HEK293 (cell line): ENCODE results near the gene LRRC8E.

ENCODE experiments used
- FEZF1 ChIP-seq: fragments of 450-650 bp; formaldehyde crosslinking; IDR thresholded peaks from 2 replicates; pipeline ENCODE4 v1.5.1; 2016; ENCODE audit warnings: missing biosample characterization, missing genetic modification characterization
- HIC1 ChIP-seq: fragments of 450-650 bp; formaldehyde crosslinking; IDR thresholded peaks from 2 replicates; pipeline ENCODE4 v1.5.1; 2016; ENCODE audit warnings: missing biosample characterization, missing genetic modification characterization
- KLF1 ChIP-seq: fragments of 450-650 bp; formaldehyde crosslinking; IDR thresholded peaks from 2 replicates; pipeline ENCODE4 v1.5.1; 2016; ENCODE audit warnings: missing biosample characterization, missing genetic modification characterization
- KLF9 ChIP-seq: fragments of 450-650 bp; formaldehyde crosslinking; IDR thresholded peaks from 2 replicates; pipeline ENCODE4 v1.5.1; 2016; ENCODE audit warnings: missing biosample characterization, missing genetic modification characterization, low read depth
- SCRT1 ChIP-seq: fragments of 450-650 bp; formaldehyde crosslinking; IDR thresholded peaks from 2 replicates; pipeline ENCODE4 v1.5.1; 2016; ENCODE audit warnings: missing biosample characterization, missing genetic modification characterization, borderline replicate concordance
- SCRT2 ChIP-seq: fragments of 450-650 bp; formaldehyde crosslinking; IDR thresholded peaks from 2 replicates; pipeline ENCODE4 v1.5.1; 2016; ENCODE audit warnings: missing biosample characterization, missing genetic modification characterization
- YY2 ChIP-seq: fragments of 450-650 bp; formaldehyde crosslinking; IDR thresholded peaks from 2 replicates; pipeline ENCODE4 v1.5.1; 2016; ENCODE audit warnings: missing biosample characterization, missing genetic modification characterization
- ZBTB20 ChIP-seq: fragments of 450-650 bp; formaldehyde crosslinking; IDR thresholded peaks from 2 replicates; pipeline ENCODE4 v1.5.1; 2016; ENCODE audit warnings: missing biosample characterization, missing genetic modification characterization
- ZBTB48 ChIP-seq: fragments of 450-650 bp; formaldehyde crosslinking; IDR thresholded peaks from 2 replicates; pipeline ENCODE4 v1.5.1; 2016; ENCODE audit warnings: missing biosample characterization, missing genetic modification characterization
- ZFP37 ChIP-seq: fragments of 450-650 bp; formaldehyde crosslinking; IDR thresholded peaks from 2 replicates; pipeline ENCODE4 v1.5.1; 2016; ENCODE audit warnings: missing biosample characterization, missing genetic modification characterization
- ZNF10 ChIP-seq: fragments of 450-650 bp; formaldehyde crosslinking; IDR thresholded peaks from 2 replicates; pipeline ENCODE4 v1.5.1; 2017; ENCODE audit warnings: missing biosample characterization, missing genetic modification characterization
- ZNF155 ChIP-seq: fragments of 450-650 bp; formaldehyde crosslinking; IDR thresholded peaks from 2 replicates; pipeline ENCODE4 v1.5.1; 2016; ENCODE audit warnings: missing biosample characterization, missing genetic modification characterization
- ZNF16 ChIP-seq: fragments of 450-650 bp; formaldehyde crosslinking; IDR thresholded peaks from 2 replicates; pipeline ENCODE4 v1.5.1; 2016; ENCODE audit warnings: low read depth, missing biosample characterization, missing genetic modification characterization
- ZNF202 ChIP-seq: fragments of 450-650 bp; formaldehyde crosslinking; IDR thresholded peaks from 2 replicates; pipeline ENCODE4 v1.5.1; 2016; ENCODE audit warnings: missing biosample characterization, missing genetic modification characterization, borderline replicate concordance
- ZNF214 ChIP-seq: fragments of 450-650 bp; formaldehyde crosslinking; IDR thresholded peaks from 2 replicates; pipeline ENCODE4 v1.5.1; 2017; ENCODE audit warnings: missing biosample characterization, mild to moderate bottlenecking, missing genetic modification characterization, borderline replicate concordance
- ZNF23 ChIP-seq: fragments of 450-650 bp; formaldehyde crosslinking; IDR thresholded peaks from 2 replicates; pipeline ENCODE4 v1.5.1; 2016; ENCODE audit warnings: missing biosample characterization, missing genetic modification characterization, borderline replicate concordance
- ZNF366 ChIP-seq: fragments of 450-650 bp; formaldehyde crosslinking; conservative IDR thresholded peaks from 2 replicates; pipeline ENCODE4 v1.5.1; 2016; ENCODE audit warnings: missing biosample characterization, missing genetic modification characterization
- ZNF37A ChIP-seq: fragments of 450-650 bp; IDR thresholded peaks from 2 replicates; pipeline ENCODE4 v1.5.1; 2018; ENCODE audit warnings: missing biosample characterization, missing genetic modification characterization
- ZNF48 ChIP-seq: fragments of 450-650 bp; formaldehyde crosslinking; IDR thresholded peaks from 2 replicates; pipeline ENCODE4 v1.5.1; 2016; ENCODE audit warnings: missing biosample characterization, missing genetic modification characterization
- ZNF501 ChIP-seq: fragments of 450-650 bp; formaldehyde crosslinking; IDR thresholded peaks from 2 replicates; pipeline ENCODE4 v1.5.1; 2016; ENCODE audit warnings: missing biosample characterization, missing genetic modification characterization
- ZNF514 ChIP-seq: fragments of 450-650 bp; formaldehyde crosslinking; IDR thresholded peaks from 2 replicates; pipeline ENCODE4 v1.5.1; 2016; ENCODE audit warnings: missing biosample characterization, missing genetic modification characterization
- ZNF544 ChIP-seq: fragments of 450-650 bp; formaldehyde crosslinking; IDR thresholded peaks from 2 replicates; pipeline ENCODE4 v1.5.0; 2017; ENCODE audit warnings: missing biosample characterization, missing genetic modification characterization
- ZNF555 ChIP-seq: fragments of 450-650 bp; formaldehyde crosslinking; conservative IDR thresholded peaks from 2 replicates; pipeline ENCODE4 v1.5.1; 2017; ENCODE audit warnings: missing biosample characterization, mild to moderate bottlenecking, missing genetic modification characterization, inconsistent platforms
- ZNF561 ChIP-seq: fragments of 450-650 bp; IDR thresholded peaks from 2 replicates; pipeline ENCODE4 v1.5.1; 2018; ENCODE audit warnings: missing biosample characterization, missing genetic modification characterization, borderline replicate concordance
- ZNF747 ChIP-seq: fragments of 450-650 bp; formaldehyde crosslinking; IDR thresholded peaks from 2 replicates; pipeline ENCODE4 v1.5.1; 2016; ENCODE audit warnings: missing biosample characterization, missing genetic modification characterization
- ZNF777 ChIP-seq: fragments of 450-650 bp; formaldehyde crosslinking; IDR thresholded peaks from 2 replicates; pipeline ENCODE4 v1.5.1; 2017; ENCODE audit warnings: missing biosample characterization, missing genetic modification characterization, borderline replicate concordance
- ZSCAN16 ChIP-seq: fragments of 450-650 bp; formaldehyde crosslinking; IDR thresholded peaks from 2 replicates; pipeline ENCODE4 v1.5.1; 2016; ENCODE audit warnings: missing biosample characterization, missing genetic modification characterization
- TF ChIP-seq, protein P1 (sequence below): fragments of 450-650 bp; formaldehyde crosslinking; IDR thresholded peaks from 2 replicates; pipeline ENCODE4 v1.5.1; 2016; ENCODE audit warnings: missing biosample characterization, missing genetic modification characterization
- TF ChIP-seq, protein P2 (sequence below): fragments of 450-650 bp; formaldehyde crosslinking; IDR thresholded peaks from 2 replicates; pipeline ENCODE4 v1.5.1; 2016; ENCODE audit warnings: missing biosample characterization, missing genetic modification characterization
- TF ChIP-seq, protein P3 (sequence below): fragments of 450-650 bp; formaldehyde crosslinking; IDR thresholded peaks from 2 replicates; pipeline ENCODE4 v1.5.1; 2016; ENCODE audit warnings: missing biosample characterization, missing genetic modification characterization

Gene LRRC8E

DNA sequence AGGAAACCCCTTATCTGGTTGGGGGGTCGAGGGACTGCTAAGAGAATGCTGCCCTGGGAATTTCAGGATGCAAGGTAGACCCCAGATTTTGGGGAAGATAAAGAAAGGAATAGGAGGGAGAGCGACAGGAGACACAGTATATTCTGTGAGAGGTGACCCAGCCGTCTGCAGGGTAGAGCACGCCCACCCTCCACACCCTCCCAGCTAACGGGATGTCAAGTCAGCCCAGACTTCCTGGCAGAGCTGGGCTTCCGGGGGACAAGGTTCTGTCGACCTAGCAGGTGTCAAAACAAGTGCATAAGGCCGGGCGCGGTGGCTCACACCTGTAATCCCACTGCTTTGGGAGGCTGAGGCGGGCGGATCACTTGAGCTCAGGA is 13.4 kb upstream of the LRRC8E start (continued):
- no peak for TF ChIP-seq ZNF202 (tag by site-specific recombination)
- no peak for TF ChIP-seq ZNF555 (tag by site-specific recombination)
- no peak for TF ChIP-seq YY2 (tag by site-specific recombination)
- TF ChIP-seq HIC1: no peak
- no peak for TF ChIP-seq ZNF544
- 0 out of 2 replicates have a peak, but pooled peaks have one; percentile 6 for TF ChIP-seq KLF9 (tag by site-specific recombination)
- TF ChIP-seq KLF1 (tag by site-specific recombination): peak; percentile 14; the same call in 1 of the 2 replicates
- TF ChIP-seq, protein P1, sequence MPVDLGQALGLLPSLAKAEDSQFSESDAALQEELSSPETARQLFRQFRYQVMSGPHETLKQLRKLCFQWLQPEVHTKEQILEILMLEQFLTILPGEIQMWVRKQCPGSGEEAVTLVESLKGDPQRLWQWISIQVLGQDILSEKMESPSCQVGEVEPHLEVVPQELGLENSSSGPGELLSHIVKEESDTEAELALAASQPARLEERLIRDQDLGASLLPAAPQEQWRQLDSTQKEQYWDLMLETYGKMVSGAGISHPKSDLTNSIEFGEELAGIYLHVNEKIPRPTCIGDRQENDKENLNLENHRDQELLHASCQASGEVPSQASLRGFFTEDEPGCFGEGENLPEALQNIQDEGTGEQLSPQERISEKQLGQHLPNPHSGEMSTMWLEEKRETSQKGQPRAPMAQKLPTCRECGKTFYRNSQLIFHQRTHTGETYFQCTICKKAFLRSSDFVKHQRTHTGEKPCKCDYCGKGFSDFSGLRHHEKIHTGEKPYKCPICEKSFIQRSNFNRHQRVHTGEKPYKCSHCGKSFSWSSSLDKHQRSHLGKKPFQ (tag by site-specific recombination): no peak
- TF ChIP-seq ZNF501 (tag by site-specific recombination): no peak
- no peak for TF ChIP-seq ZNF155 (tag by site-specific recombination)
- TF ChIP-seq ZBTB20: no peak; the same call in 1 of the 2 replicates
- peak; percentile 35; the same call in 1 of the 2 replicates for TF ChIP-seq SCRT1 (tag by site-specific recombination)
- TF ChIP-seq ZNF366 (tag by site-specific recombination): no peak
- TF ChIP-seq, protein P2, sequence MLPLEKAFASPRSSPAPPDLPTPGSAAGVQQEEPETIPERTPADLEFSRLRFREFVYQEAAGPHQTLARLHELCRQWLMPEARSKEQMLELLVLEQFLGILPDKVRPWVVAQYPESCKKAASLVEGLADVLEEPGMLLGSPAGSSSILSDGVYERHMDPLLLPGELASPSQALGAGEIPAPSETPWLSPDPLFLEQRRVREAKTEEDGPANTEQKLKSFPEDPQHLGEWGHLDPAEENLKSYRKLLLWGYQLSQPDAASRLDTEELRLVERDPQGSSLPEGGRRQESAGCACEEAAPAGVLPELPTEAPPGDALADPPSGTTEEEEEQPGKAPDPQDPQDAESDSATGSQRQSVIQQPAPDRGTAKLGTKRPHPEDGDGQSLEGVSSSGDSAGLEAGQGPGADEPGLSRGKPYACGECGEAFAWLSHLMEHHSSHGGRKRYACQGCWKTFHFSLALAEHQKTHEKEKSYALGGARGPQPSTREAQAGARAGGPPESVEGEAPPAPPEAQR (tag by site-specific recombination): no peak
- TF ChIP-seq, protein P3, sequence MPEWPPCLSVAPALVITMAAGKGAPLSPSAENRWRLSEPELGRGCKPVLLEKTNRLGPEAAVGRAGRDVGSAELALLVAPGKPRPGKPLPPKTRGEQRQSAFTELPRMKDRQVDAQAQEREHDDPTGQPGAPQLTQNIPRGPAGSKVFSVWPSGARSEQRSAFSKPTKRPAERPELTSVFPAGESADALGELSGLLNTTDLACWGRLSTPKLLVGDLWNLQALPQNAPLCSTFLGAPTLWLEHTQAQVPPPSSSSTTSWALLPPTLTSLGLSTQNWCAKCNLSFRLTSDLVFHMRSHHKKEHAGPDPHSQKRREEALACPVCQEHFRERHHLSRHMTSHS: no peak
- no peak for TF ChIP-seq ZNF10 (tag by site-specific recombination)
- no peak for TF ChIP-seq ZNF777 (tag by site-specific recombination)
- no peak for TF ChIP-seq ZNF214 (tag by site-specific recombination)
- TF ChIP-seq ZNF561 (tag by site-specific recombination): no peak
- TF ChIP-seq ZNF514 (tag by site-specific recombination): no peak
- no peak for TF ChIP-seq ZNF23 (tag by site-specific recombination)
- no peak for TF ChIP-seq ZNF747 (tag by site-specific recombination)
- 0 out of 2 replicates have a peak, but pooled peaks have one; percentile 8 for TF ChIP-seq ZBTB48
- TF ChIP-seq ZNF37A (tag by site-specific recombination): no peak
- TF ChIP-seq ZNF16 (tag by site-specific recombination): no peak
- no peak for TF ChIP-seq ZFP37 (tag by site-specific recombination)
- no peak for TF ChIP-seq ZNF48 (tag by site-specific recombination)
- no peak for TF ChIP-seq FEZF1 (tag by site-specific recombination)
- no peak for TF ChIP-seq ZSCAN16 (tag by site-specific recombination)
- peak; percentile 54; the same call in 1 of the 2 replicates for TF ChIP-seq SCRT2 (tag by site-specific recombination)
